Transverse colon (tissue), 4 donors: ENCODE results near the gene CRYZL1. TPM values are rescaled to one million over a fixed set of nuclear protein-coding genes. Genes with fewer than 3 reads are reported as not detected.

Experiments
- DNase-seq: peaks from one replicate; pipeline ENCODE4 v3.0.0-alpha.2; 2019
- H3K27ac ChIP-seq, 4 donors: fragments of 200-600 bp; sonication (generic); 2 replicates each; pipeline ENCODE4 v1.5.1; 2016 to 2018; ENCODE audit warnings: inconsistent platforms in 4 of 4
- H3K27me3 ChIP-seq: fragments of 200-600 bp; sonication (generic); 2 replicates; pipeline ENCODE4 v1.5.1; 2017; ENCODE audit warnings: inconsistent platforms
- H3K36me3 ChIP-seq, 4 donors: fragments of 200-600 bp; sonication (generic); 2 replicates each; pipeline ENCODE4 v1.5.1; 2017 to 2019; ENCODE audit warnings: inconsistent platforms in 4 of 4
- H3K4me1 ChIP-seq, 4 donors: fragments of 200-600 bp; sonication (generic); 2 replicates each; pipeline ENCODE4 v1.5.1; 2017 to 2020; ENCODE audit warnings: inconsistent platforms in 4 of 4
- H3K4me3 ChIP-seq, 4 donors: fragments of 200-600 bp; sonication (generic); 1 replicate in 1 of 4; 2 replicates in 3 of 4; pipeline versions ENCODE4 v1.5.1 to v1.6.1; 2017 to 2019; ENCODE audit warnings: inconsistent platforms in 4 of 4
- H3K9me3 ChIP-seq, 2 donors: fragments of 200-600 bp; sonication (generic); 2 replicates each; pipeline ENCODE4 v1.5.1; 2017 to 2019; ENCODE audit warnings: inconsistent platforms in 2 of 2
- EP300 ChIP-seq: sonication (generic); formaldehyde crosslinking; IDR thresholded peaks from one replicate; pipeline ENCODE4 v1.6.1; 2017; ENCODE audit warnings: antibody characterized with exemption, low read depth
- POLR2A ChIP-seq: fragments of 450-650 bp; IDR thresholded peaks from one replicate; pipeline ENCODE4 v1.6.1; 2016; ENCODE audit warnings: antibody characterized with exemption, mild to moderate bottlenecking, moderate library complexity
- POLR2AphosphoS5 ChIP-seq, 3 donors: sonication (generic); formaldehyde crosslinking; IDR thresholded peaks; one replicate each; pipeline ENCODE4 v1.6.1; 2016; ENCODE audit warnings: antibody characterized with exemption in 3 of 3
- WGBS, 2 donors: methylation state at CpG; one replicate each; pipeline ENCODE4 v1.1.5; 2018; ENCODE audit warnings: low coverage in 1 of 2; 5-methylcytosine and 5-hydroxymethylcytosine counted together
- in situ Hi-C, 4 donors: fragments of 200-750 bp; cut with MboI; loops; one replicate each; pipeline versions ENCODE4 v1.15.0 to v1.15.1; 2017; ENCODE audit warnings: low sequenced_read_pairs in 3 of 4, low pct_ligation_motif_present in 1 of 4, low pct_unique_long_range_greater_than_20kb in 1 of 4
- intact Hi-C: fragments of 100-400 bp; cut with DNase I; formaldehyde crosslinking; loops from one replicate; pipeline ENCODE4 v1.15.1; 2023; ENCODE audit warnings: low total_unique reads
- total RNA-seq, 4 donors: library from RNA; depleted of rRNA; stranded (reverse); fragments of >200 nt; gene quantifications; one replicate each; pipeline ENCODE4 v1.1.0, GENCODE V29; 2016
- TF ChIP-seq, protein P1 (sequence below), 5 experiments: fragments of 200-600 bp in 3 of 5; fragments of 450-650 bp in 2 of 5; sonication (generic) in 3 of 5; IDR thresholded peaks; 1 replicate in 2 of 5; 2 replicates in 3 of 5; pipeline ENCODE4 v1.5.1; 2016 to 2017; ENCODE audit warnings: antibody characterized with exemption in 5 of 5, inconsistent platforms in 3 of 5, mild to moderate bottlenecking in 2 of 5, moderate library complexity in 1 of 5

Gene CRYZL1
- total RNA-seq, 4 donors from 2014 or later = 27.7 to 58.9 (median 43.6) TPM

DNA sequence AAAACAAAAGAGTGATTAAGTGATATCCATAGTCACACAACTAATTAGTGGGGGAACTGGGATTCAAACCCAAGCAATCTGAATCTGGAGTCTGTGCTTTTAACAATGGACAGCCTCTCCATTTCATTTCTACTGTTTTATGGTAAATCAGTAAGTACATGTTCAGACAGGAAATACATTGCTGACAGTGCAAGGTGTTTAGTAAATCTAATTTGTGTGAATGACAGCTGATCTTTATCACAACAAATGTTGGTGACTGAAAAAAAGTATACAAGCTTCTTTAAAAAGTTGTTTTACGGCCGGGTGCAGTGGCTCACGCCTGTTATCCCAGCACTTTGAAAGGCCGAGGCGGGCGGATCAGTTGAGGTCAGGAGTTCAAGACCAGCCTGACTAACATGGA is 73.6 kb downstream of the CRYZL1 start:
- intact Hi-C loops (no loop called here), in situ Hi-C loops (no loop called here)
- DNase-seq = no peak
- no peaks in the 10 kb centered on the region for H3K27me3 ChIP-seq
- no peak overlapping the region for H3K27ac ChIP-seq
- peaks cover 0 to 55% (median 27%) of the 10 kb centered on the region in 4 donors for H3K36me3 ChIP-seq
- peaks cover 0 to 3% (median 0%) of the 10 kb centered on the region in 4 donors for H3K4me1 ChIP-seq
- no peak for TF ChIP-seq POLR2A
- TF ChIP-seq EP300 = no peak
- TF ChIP-seq, protein P1, sequence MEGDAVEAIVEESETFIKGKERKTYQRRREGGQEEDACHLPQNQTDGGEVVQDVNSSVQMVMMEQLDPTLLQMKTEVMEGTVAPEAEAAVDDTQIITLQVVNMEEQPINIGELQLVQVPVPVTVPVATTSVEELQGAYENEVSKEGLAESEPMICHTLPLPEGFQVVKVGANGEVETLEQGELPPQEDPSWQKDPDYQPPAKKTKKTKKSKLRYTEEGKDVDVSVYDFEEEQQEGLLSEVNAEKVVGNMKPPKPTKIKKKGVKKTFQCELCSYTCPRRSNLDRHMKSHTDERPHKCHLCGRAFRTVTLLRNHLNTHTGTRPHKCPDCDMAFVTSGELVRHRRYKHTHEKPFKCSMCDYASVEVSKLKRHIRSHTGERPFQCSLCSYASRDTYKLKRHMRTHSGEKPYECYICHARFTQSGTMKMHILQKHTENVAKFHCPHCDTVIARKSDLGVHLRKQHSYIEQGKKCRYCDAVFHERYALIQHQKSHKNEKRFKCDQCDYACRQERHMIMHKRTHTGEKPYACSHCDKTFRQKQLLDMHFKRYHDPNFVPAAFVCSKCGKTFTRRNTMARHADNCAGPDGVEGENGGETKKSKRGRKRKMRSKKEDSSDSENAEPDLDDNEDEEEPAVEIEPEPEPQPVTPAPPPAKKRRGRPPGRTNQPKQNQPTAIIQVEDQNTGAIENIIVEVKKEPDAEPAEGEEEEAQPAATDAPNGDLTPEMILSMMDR (IDR thresholded peaks at IDR 0.05) = no peak
- TF ChIP-seq POLR2AphosphoS5 (IDR thresholded peaks at IDR 0.05) = no peak
- 47 to 64% methylated on average over 3 to 6 of the region's 6 CpGs for WGBS, 2 donors
- no peaks in the 10 kb centered on the region for H3K9me3 ChIP-seq
- H3K4me3 ChIP-seq = no peak overlapping the region

DNA sequence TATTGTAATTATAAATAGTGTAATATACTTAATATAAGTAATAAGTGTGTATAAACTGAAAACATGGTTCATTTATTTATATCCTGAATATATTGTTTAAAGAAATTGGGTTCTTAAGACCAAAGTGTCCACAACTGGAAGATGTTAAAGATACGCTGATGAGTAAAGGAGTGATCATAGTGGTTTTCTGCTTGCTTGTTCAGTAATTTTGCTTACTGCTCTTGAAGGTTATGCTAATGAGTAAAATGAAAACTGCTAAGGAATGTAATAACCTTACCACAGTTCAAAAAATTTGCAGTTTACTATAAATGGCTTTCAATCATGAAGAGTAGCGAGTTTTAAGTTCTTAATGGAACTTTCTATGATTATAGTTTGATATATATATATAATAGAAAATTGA is 75.0 kb downstream of the CRYZL1 start:
- Histone ChIP-seq H3K9me3 (no peaks in the 10 kb centered on the region), H3K4me3 (no peak overlapping the region), H3K36me3 (peaks cover 0 to 61% (median 32%) of the 10 kb centered on the region in 4 donors), H3K27me3 (no peaks in the 10 kb centered on the region), H3K4me1 (no peaks in the 10 kb centered on the region), H3K27ac (no peak overlapping the region)
- DNase-seq = no peak
- in situ Hi-C loops (no loop called here), intact Hi-C loops (no loop called here)
- TF ChIP-seq, protein P1 (IDR thresholded peaks at IDR 0.05) = no peak
- no peak for TF ChIP-seq EP300
- no peak for TF ChIP-seq POLR2AphosphoS5 (IDR thresholded peaks at IDR 0.05)
- TF ChIP-seq POLR2A = no peak
- WGBS, 2 donors = 84 to 94% methylated on average over 2 of the region's 2 CpGs

DNA sequence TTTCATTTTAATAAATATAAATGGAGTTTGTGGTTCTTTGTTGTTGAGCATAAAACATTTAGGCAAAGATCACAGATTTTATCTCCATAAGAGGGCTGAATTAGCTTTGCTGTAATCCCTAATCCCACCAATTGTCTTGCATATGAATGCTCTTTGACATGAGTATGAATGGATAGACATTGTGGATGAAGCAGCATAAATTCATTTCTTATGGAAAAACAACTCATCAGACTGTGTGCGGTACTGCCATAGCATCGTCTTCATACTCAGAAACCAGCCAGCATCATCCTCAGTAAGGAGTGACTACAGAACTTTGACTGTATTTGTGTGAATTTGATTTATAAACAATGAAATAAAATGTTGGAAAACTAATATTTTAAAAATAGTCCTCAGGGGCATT is 79.2 kb downstream of the CRYZL1 start:
- no peak for TF ChIP-seq POLR2A
- TF ChIP-seq POLR2AphosphoS5 (IDR thresholded peaks at IDR 0.05) = no peak
- TF ChIP-seq EP300 = no peak
- TF ChIP-seq, protein P1 (IDR thresholded peaks at IDR 0.05) = no peak
- peaks cover 0 to 17% (median 7%) of the 10 kb centered on the region in 4 donors for H3K4me1 ChIP-seq
- in situ Hi-C loops = no loop called here
- no peak for DNase-seq
- H3K36me3 ChIP-seq = peaks cover 0 to 69% (median 34%) of the 10 kb centered on the region in 4 donors
- intact Hi-C loops = no loop called here
- no peaks in the 10 kb centered on the region for H3K27me3 ChIP-seq
- no peak overlapping the region for H3K4me3 ChIP-seq
- no peaks in the 10 kb centered on the region for H3K9me3 ChIP-seq
- 90 to 97% methylated on average over 2 of the region's 2 CpGs for WGBS, 2 donors
- no peak overlapping the region for H3K27ac ChIP-seq

DNA sequence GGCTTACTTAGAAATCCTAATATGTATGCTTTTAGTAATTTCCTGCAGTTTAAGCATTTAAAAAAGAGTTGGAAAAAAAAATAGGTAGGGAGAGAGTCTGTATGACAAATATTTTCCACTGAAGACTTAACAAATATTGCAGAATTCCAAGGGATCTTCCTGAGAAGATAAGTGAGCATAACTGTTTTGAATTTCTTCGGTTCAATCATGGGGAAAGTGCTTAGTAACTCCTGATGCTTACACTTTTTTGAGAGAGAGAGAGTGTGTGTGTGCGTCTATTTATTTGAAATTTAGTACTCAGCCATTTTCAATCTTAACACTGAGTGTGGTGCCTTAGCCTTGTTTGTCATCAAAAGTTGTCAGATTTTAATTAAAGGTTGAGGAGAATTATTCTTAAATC is 80.2 kb downstream of the CRYZL1 start:
- H3K27me3 ChIP-seq = no peaks in the 10 kb centered on the region
- intact Hi-C loops = no loop called here
- H3K9me3 ChIP-seq = no peaks in the 10 kb centered on the region
- 73 to 93% methylated on average over 2 of the region's 2 CpGs for whole genome bisulfite sequencing, 2 donors
- no peak overlapping the region for H3K27ac ChIP-seq
- TF ChIP-seq POLR2AphosphoS5 (IDR thresholded peaks at IDR 0.05) = no peak
- TF ChIP-seq EP300 = no peak
- TF ChIP-seq, protein P1 (IDR thresholded peaks at IDR 0.05) = no peak
- TF ChIP-seq POLR2A = no peak
- DNase-seq = no peak
- H3K36me3 ChIP-seq = peaks cover 0 to 73% (median 34%) of the 10 kb centered on the region in 4 donors
- H3K4me1 ChIP-seq = peaks cover 0 to 17% (median 7%) of the 10 kb centered on the region in 4 donors
- in situ Hi-C loops = no loop called here
- no peak overlapping the region for H3K4me3 ChIP-seq
